Right lobe of liver (tissue), 4 donors: ENCODE results near the gene PLXNA2.

Experiments used
- POLR2A ChIP-seq: fragments of 450-650 bp; IDR thresholded peaks from one replicate; pipeline ENCODE4 v1.6.1; 2017; ENCODE audit warnings: antibody characterized with exemption, mild to moderate bottlenecking
- TF ChIP-seq, protein P1 (sequence below), 4 donors: fragments of 200-600 bp in 3 of 4; fragments of 450-650 bp in 1 of 4; IDR thresholded peaks; one replicate each; pipeline versions ENCODE4 v1.5.1 to v1.8.0; 2016 to 2022; ENCODE audit warnings: antibody characterized with exemption in 4 of 4, mild to moderate bottlenecking in 2 of 4
- donor health status: DM: no; HTN: no; CAD: no.
- donor health status: DM: no; HTN: no; CAD: no.
- donor health status: DM: no; HTN: yes; CAD: no.

GRCh38 chr1:207999972-208000371 is 244.2 kb downstream of the PLXNA2 start:
- TF ChIP-seq POLR2A = no peak
- TF ChIP-seq, protein P1, sequence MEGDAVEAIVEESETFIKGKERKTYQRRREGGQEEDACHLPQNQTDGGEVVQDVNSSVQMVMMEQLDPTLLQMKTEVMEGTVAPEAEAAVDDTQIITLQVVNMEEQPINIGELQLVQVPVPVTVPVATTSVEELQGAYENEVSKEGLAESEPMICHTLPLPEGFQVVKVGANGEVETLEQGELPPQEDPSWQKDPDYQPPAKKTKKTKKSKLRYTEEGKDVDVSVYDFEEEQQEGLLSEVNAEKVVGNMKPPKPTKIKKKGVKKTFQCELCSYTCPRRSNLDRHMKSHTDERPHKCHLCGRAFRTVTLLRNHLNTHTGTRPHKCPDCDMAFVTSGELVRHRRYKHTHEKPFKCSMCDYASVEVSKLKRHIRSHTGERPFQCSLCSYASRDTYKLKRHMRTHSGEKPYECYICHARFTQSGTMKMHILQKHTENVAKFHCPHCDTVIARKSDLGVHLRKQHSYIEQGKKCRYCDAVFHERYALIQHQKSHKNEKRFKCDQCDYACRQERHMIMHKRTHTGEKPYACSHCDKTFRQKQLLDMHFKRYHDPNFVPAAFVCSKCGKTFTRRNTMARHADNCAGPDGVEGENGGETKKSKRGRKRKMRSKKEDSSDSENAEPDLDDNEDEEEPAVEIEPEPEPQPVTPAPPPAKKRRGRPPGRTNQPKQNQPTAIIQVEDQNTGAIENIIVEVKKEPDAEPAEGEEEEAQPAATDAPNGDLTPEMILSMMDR (IDR thresholded peaks at IDR 0.05) = no peak
